Kidney (tissue), 14 donors: ENCODE data around the gene ALDH1L1. TPM values are rescaled to one million over a fixed set of nuclear protein-coding genes. Genes with fewer than 3 reads are reported as not detected.

Experiments used
- DNase-seq, 5 donors: peaks; one replicate each; pipeline ENCODE4 v3.0.0-alpha.2; 2013 to 2020
- FAIRE-seq: peaks from 2 replicates; lab custom pipeline; 2012; peaks lifted over from hg19 to GRCh38; lab: Jason Lieb, UNC
- H3K27ac ChIP-seq, 2 donors: one replicate each; pipeline ENCODE4 v1.7.0; 2013; ENCODE audit warnings: low read depth in 2 of 2, low read length in 2 of 2, inconsistent platforms in 1 of 2
- H3K27me3 ChIP-seq: one replicate; pipeline ENCODE4 v1.7.1; 2013; ENCODE audit warnings: low read length, inconsistent platforms; ENCODE audit not compliant: control insufficient read depth, insufficient read depth
- H3K36me3 ChIP-seq, 3 donors: one replicate each; pipeline versions ENCODE4 v1.7.0 to v1.7.1; 2013; ENCODE audit warnings: low read length in 3 of 3, control low read depth in 1 of 3, inconsistent platforms in 1 of 3; ENCODE audit not compliant: insufficient read depth in 3 of 3, control insufficient read depth in 2 of 3
- H3K4me1 ChIP-seq, 3 donors: one replicate each; pipeline versions ENCODE4 v1.7.0 to v1.7.1; 2013; ENCODE audit warnings: low read length in 3 of 3, inconsistent platforms in 1 of 3, low read depth in 1 of 3; ENCODE audit not compliant: control insufficient read depth in 2 of 3, insufficient read depth in 2 of 3
- H3K4me3 ChIP-seq, 3 donors: one replicate each; pipeline versions ENCODE4 v1.7.0 to v1.8.1; 2013; ENCODE audit warnings: low read length in 3 of 3, control low read depth in 1 of 3, inconsistent platforms in 1 of 3
- H3K9ac ChIP-seq, 3 donors: one replicate each; pipeline versions ENCODE4 v1.7.0 to v1.7.1; 2013; ENCODE audit warnings: low read length in 3 of 3, control low read depth in 1 of 3, inconsistent platforms in 1 of 3
- H3K9me3 ChIP-seq, 3 donors: one replicate each; pipeline versions ENCODE4 v1.7.0 to v1.7.1; 2013; ENCODE audit warnings: low read length in 3 of 3, control low read depth in 1 of 3, inconsistent platforms in 1 of 3; ENCODE audit not compliant: control insufficient read depth in 2 of 3, insufficient read depth in 1 of 3
- CTCF ChIP-seq: IDR thresholded peaks from 3 replicates; pipeline ENCODE4 v1.5.1; 2012; ENCODE audit warnings: mild to moderate bottlenecking, moderate library complexity, borderline replicate concordance; ENCODE audit not compliant: insufficient read depth; ENCODE audit errors: extremely low read depth
- intact Hi-C: fragments of 100-400 bp; cut with DNase I; formaldehyde crosslinking; loops from one replicate; pipeline ENCODE4 v1.11.1; 2022
- polyA plus RNA-seq: library from polyadenylated mRNA; stranded (reverse); fragments of 350-450 nt; fragmentation: Illumina TruSeq; extraction: RNeasy Lipid Tissue Mini Kit (QIAGEN cat#74804); gene quantifications from one replicate; pipeline ENCODE4 v1.2.3, GENCODE V29; 2014; ENCODE audit warnings: low read depth, low replicate concordance; ENCODE audit not compliant: insufficient read depth
- total RNA-seq: library from RNA; stranded (reverse); fragmentation: NEBNext Ultra II Directional; extraction: Animal tissue kit (Norgen Biotek cat#: 25700); gene quantifications from one replicate; pipeline ENCODE4 v1.2.1, GENCODE V29; 2021
- donor health status: control.
- donor health status: control.
- donor health status: control.
- donor health status: control.
- donor health status: control.
- donor health status: DM: yes; HTN: yes; CAD: no.
- donor health status: Normal renal cell carcinoma (clear cell type).

ALDH1L1 gene
- total and polyA plus RNA-seq, 2 donors from 2014 or later = 60.0 to 199 TPM

- intact Hi-C loops = no loop called here
- no peaks in the 10 kb centered on the region for H3K4me1 ChIP-seq
- DNase-seq (peak in 1 of 5 donors; percentile 61), FAIRE-seq (no peak)
- no peak for TF ChIP-seq CTCF
- H3K27ac ChIP-seq = no peak overlapping the region
- H3K9me3 ChIP-seq = no peaks in the 10 kb centered on the region
- H3K9ac ChIP-seq = no peak overlapping the region
- H3K4me3 ChIP-seq = no peak overlapping the region
- peaks cover 0 to 72% (median 49%) of the 10 kb centered on the region in 3 donors for H3K36me3 ChIP-seq
- no peaks in the 10 kb centered on the region for H3K27me3 ChIP-seq
These were observed 27.9 kb downstream of the ALDH1L1 start for GRCh38 chr3:126152458-126152857.

GRCh38 chr3:126151562-126152302, 28.7 kb downstream of the ALDH1L1 start:
- TF ChIP-seq CTCF = no peak
- peaks cover 0 to 69% (median 45%) of the 10 kb centered on the region in 3 donors for H3K36me3 ChIP-seq
- intact Hi-C loops = no loop called here
- no peak overlapping the region for H3K4me3 ChIP-seq
- peak in 1 of 5 donors; percentile 45 for DNase-seq
- no peaks in the 10 kb centered on the region for H3K27me3 ChIP-seq
- H3K9me3 ChIP-seq = no peaks in the 10 kb centered on the region
- FAIRE-seq = no peak
- no peak overlapping the region for H3K9ac ChIP-seq
- H3K4me1 ChIP-seq = no peaks in the 10 kb centered on the region
- H3K27ac ChIP-seq = no peak overlapping the region

- H3K4me1 ChIP-seq = no peaks in the 10 kb centered on the region
- no peak overlapping the region for H3K4me3 ChIP-seq
- no peak for DNase-seq
- intact Hi-C loops = no loop called here
- TF ChIP-seq CTCF = no peak
- no peak for FAIRE-seq
- peaks cover 0 to 64% (median 39%) of the 10 kb centered on the region in 3 donors for H3K36me3 ChIP-seq
- H3K9me3 ChIP-seq = no peaks in the 10 kb centered on the region
- H3K27me3 ChIP-seq = no peaks in the 10 kb centered on the region
- H3K9ac ChIP-seq = no peak overlapping the region
- no peak overlapping the region for H3K27ac ChIP-seq
These were observed 30.3 kb downstream of the ALDH1L1 start for GRCh38 chr3:126149960-126150515.
